SU-DHL-6 (cell line): Measurements from ENCODE around the gene MAP4K5.

Experiments used
- CTCF ChIP-seq: fragments of 200-600 bp; sonication (generic); IDR thresholded peaks from one replicate; pipeline ENCODE4 v1.5.1; 2017; ENCODE audit warnings: antibody characterized with exemption, mild to moderate bottlenecking, low read length, moderate library complexity; ENCODE audit not compliant: insufficient read depth, poor library complexity, severe bottlenecking
- EZH2phosphoT487 ChIP-seq: fragments of 200-600 bp; sonication (generic), shearing (Covaris generic); conservative IDR thresholded peaks from 2 replicates; pipeline ENCODE4 v1.6.1; 2018; ENCODE audit warnings: mild to moderate bottlenecking, antibody characterized with exemption, low read length, moderate library complexity, mixed read lengths

- TF ChIP-seq CTCF, result no peak
- TF ChIP-seq EZH2phosphoT487, result no peak
Measured at GRCh38 chr14:50410071-50410470, 122.3 kb downstream of the MAP4K5 start.
